Progenitor cell of endocrine pancreas (in vitro differentiated cells): Measurements from ENCODE around the gene CUL1. TPM values are rescaled to one million over a fixed set of nuclear protein-coding genes. Genes with fewer than 3 reads are reported as not detected.

Source experiments
- DNase-seq: peaks from one replicate; pipeline ENCODE4 v3.0.0; 2021; ENCODE audit warnings: low spot score; ENCODE audit not compliant: unreplicated experiment
- H3K27ac Mint-ChIP-seq: 2 replicates; pipeline ENCODE4 v1.8.0; 2021; ENCODE audit warnings: mild to moderate bottlenecking, moderate library complexity, mixed read lengths
- H3K27me3 Mint-ChIP-seq: 2 replicates; pipeline ENCODE4 v1.8.0; 2021; ENCODE audit warnings: mixed read lengths
- H3K36me3 Mint-ChIP-seq: 2 replicates; pipeline ENCODE4 v1.8.0; 2022; ENCODE audit warnings: mixed read lengths; ENCODE audit not compliant: insufficient read depth
- H3K4me1 Mint-ChIP-seq: 2 replicates; pipeline ENCODE4 v1.8.0; 2021; ENCODE audit warnings: low read depth, mixed read lengths
- H3K4me3 Mint-ChIP-seq: 2 replicates; pipeline ENCODE4 v1.8.0; 2021; ENCODE audit warnings: low read depth, mild to moderate bottlenecking, moderate library complexity, mixed read lengths
- H3K9me3 Mint-ChIP-seq: 2 replicates; pipeline ENCODE4 v1.8.0; 2021; ENCODE audit warnings: low read depth, mixed read lengths
- CTCF ChIP-seq: fragments of 200-600 bp; sonication (generic); IDR thresholded peaks from one replicate; pipeline ENCODE4 v1.5.0; 2021; ENCODE audit warnings: antibody characterized with exemption, mild to moderate bottlenecking; ENCODE audit not compliant: unreplicated experiment
- total RNA-seq: library from RNA; stranded (reverse); gene quantifications from 2 replicates; pipeline ENCODE4 v1.2.1, GENCODE V29; 2021

Gene CUL1
- total RNA-seq, 1 donor from 2014 or later = 58.9 TPM

DNA sequence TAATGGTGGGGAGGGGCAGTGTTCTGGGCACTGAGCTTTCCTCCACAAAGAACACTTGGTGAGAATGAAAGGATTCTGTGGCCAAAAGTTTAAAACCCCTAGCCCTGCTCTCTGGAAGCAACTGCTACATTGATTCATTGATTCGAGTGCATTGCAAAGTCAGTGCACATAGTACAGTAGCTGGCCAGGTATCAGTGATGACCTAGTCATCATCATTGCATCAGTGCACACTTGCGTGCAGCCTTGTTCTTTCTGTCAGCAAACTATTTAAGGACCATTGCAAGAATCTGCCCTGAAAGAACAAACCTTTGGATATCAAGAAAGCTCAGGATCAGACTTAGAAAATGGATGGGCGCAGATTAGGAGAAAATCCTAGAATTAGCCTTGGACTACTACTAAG, 47.4 kb downstream of the CUL1 start:
- Mint-ChIP-seq H3K27ac (peak overlapping the region; percentile 29), H3K4me1 (peaks cover 17% of the 10 kb centered on the region), H3K9me3 (peaks cover 6% of the 10 kb centered on the region), H3K36me3 (peaks cover 35% of the 10 kb centered on the region), H3K27me3 (no peaks in the 10 kb centered on the region), H3K4me3 (no peak overlapping the region)
- no peak for TF ChIP-seq CTCF
- no peak for DNase-seq

- Mint-ChIP-seq H3K27me3 (no peaks in the 10 kb centered on the region), H3K4me1 (peaks cover 17% of the 10 kb centered on the region), H3K4me3 (no peak overlapping the region), H3K27ac (peak overlapping the region; percentile 31), H3K9me3 (peaks cover under 1% of the 10 kb centered on the region), H3K36me3 (peaks cover 28% of the 10 kb centered on the region)
- peak; percentile 60 for TF ChIP-seq CTCF
- peak; percentile 38 for DNase-seq
These were observed 48.6 kb downstream of the CUL1 start for GRCh38 chr7:148747274-148747673.

- no peaks in the 10 kb centered on the region for H3K27me3 Mint-ChIP-seq
- H3K36me3 Mint-ChIP-seq = peaks cover 12% of the 10 kb centered on the region
- H3K9me3 Mint-ChIP-seq = no peaks in the 10 kb centered on the region
- peaks cover 17% of the 10 kb centered on the region for H3K4me1 Mint-ChIP-seq
- TF ChIP-seq CTCF = no peak
- no peak overlapping the region for H3K4me3 Mint-ChIP-seq
- no peak for DNase-seq
- no peak overlapping the region for H3K27ac Mint-ChIP-seq
These were observed 52.0 kb downstream of the CUL1 start for GRCh38 chr7:148750442-148751355.

GRCh38 chr7:148753224-148753623, 54.5 kb downstream of the CUL1 start:
- Mint-ChIP-seq H3K4me1 (peaks cover 5% of the 10 kb centered on the region), H3K27ac (no peak overlapping the region), H3K9me3 (no peaks in the 10 kb centered on the region), H3K36me3 (peaks cover 18% of the 10 kb centered on the region), H3K27me3 (no peaks in the 10 kb centered on the region), H3K4me3 (no peak overlapping the region)
- no peak for TF ChIP-seq CTCF
- DNase-seq = no peak

- no peak for DNase-seq
- no peak for TF ChIP-seq CTCF
- H3K27me3 Mint-ChIP-seq = no peaks in the 10 kb centered on the region
- H3K4me1 Mint-ChIP-seq = no peaks in the 10 kb centered on the region
- peaks cover 14% of the 10 kb centered on the region for H3K36me3 Mint-ChIP-seq
- no peak overlapping the region for H3K4me3 Mint-ChIP-seq
- no peak overlapping the region for H3K27ac Mint-ChIP-seq
- no peaks in the 10 kb centered on the region for H3K9me3 Mint-ChIP-seq
These were observed 56.2 kb downstream of the CUL1 start for GRCh38 chr7:148754912-148755311.
